ENCODE measurements around the gene CDH2.
A peak's percentile ranks its signal among the peaks of the same experiment; 100 is the strongest.

Gene CDH2

GRCh38 chr18:28127763-28128658 is 48.9 kb downstream of the CDH2 start:
- DNase-seq, result no peak

GRCh38 chr18:28127228-28127627 is 49.7 kb downstream of the CDH2 start:
- DNase-seq, result no peak

- DNase-seq, result no peak
These were observed 50.2 kb downstream of the CDH2 start for GRCh38 chr18:28126768-28127167.

- no peak for DNase-seq
These were observed 51.9 kb downstream of the CDH2 start for GRCh38 chr18:28125051-28125450.

GRCh38 chr18:28124131-28125029 is 52.5 kb downstream of the CDH2 start:
- DNase-seq, result no peak

- DNase-seq, result peak in 3 of 56 donors; percentile 15 to 53 (median 16)
These were observed 53.4 kb downstream of the CDH2 start for GRCh38 chr18:28123401-28124030.

- no peak for DNase-seq
These were observed 56.0 kb downstream of the CDH2 start for GRCh38 chr18:28120828-28121515.

- DNase-seq, result no peak
These were observed 60.5 kb downstream of the CDH2 start for GRCh38 chr18:28116461-28116860.

- peak in 2 of 56 donors; percentile 8 to 17 for DNase-seq
These were observed 61.8 kb downstream of the CDH2 start for GRCh38 chr18:28115149-28115550.

GRCh38 chr18:28114472-28114871 is 62.5 kb downstream of the CDH2 start:
- no peak for DNase-seq

GRCh38 chr18:28113271-28114029 is 63.5 kb downstream of the CDH2 start:
- DNase-seq, result no peak

- no peak for DNase-seq
These were observed 64.9 kb downstream of the CDH2 start for GRCh38 chr18:28112056-28112470.

GRCh38 chr18:28110924-28111323 is 66.0 kb downstream of the CDH2 start:
- peak in 1 of 56 donors; percentile 3 for DNase-seq

- no peak for DNase-seq
These were observed 67.0 kb downstream of the CDH2 start for GRCh38 chr18:28109781-28110560.

GRCh38 chr18:28108814-28109213 is 68.1 kb downstream of the CDH2 start:
- DNase-seq, result no peak

- no peak for DNase-seq
These were observed 68.7 kb downstream of the CDH2 start for GRCh38 chr18:28108254-28108653.

- DNase-seq, result no peak
These were observed 77.7 kb downstream of the CDH2 start for GRCh38 chr18:28099237-28099636.

- DNase-seq, result no peak
These were observed 81.3 kb downstream of the CDH2 start for GRCh38 chr18:28095631-28096030.

GRCh38 chr18:28095041-28095440 is 81.9 kb downstream of the CDH2 start:
- no peak for DNase-seq

All from amygdala (tissue), 56 donors.